ENCODE measurements around the gene PLSCR1.

- TF ChIP-seq, protein P1, sequence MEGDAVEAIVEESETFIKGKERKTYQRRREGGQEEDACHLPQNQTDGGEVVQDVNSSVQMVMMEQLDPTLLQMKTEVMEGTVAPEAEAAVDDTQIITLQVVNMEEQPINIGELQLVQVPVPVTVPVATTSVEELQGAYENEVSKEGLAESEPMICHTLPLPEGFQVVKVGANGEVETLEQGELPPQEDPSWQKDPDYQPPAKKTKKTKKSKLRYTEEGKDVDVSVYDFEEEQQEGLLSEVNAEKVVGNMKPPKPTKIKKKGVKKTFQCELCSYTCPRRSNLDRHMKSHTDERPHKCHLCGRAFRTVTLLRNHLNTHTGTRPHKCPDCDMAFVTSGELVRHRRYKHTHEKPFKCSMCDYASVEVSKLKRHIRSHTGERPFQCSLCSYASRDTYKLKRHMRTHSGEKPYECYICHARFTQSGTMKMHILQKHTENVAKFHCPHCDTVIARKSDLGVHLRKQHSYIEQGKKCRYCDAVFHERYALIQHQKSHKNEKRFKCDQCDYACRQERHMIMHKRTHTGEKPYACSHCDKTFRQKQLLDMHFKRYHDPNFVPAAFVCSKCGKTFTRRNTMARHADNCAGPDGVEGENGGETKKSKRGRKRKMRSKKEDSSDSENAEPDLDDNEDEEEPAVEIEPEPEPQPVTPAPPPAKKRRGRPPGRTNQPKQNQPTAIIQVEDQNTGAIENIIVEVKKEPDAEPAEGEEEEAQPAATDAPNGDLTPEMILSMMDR (IDR thresholded peaks at IDR 0.05) = no peak
- no peak for TF ChIP-seq POLR2A (IDR thresholded peaks at IDR 0.05)
Observed at GRCh38 chr3:146503461-146504202, 40.8 kb downstream of the PLSCR1 start.

All from prostate gland (tissue), 2 donors.